Neural cell (in vitro differentiated cells): ENCODE results near the gene SLIT3. TPM values are rescaled to one million over a fixed set of nuclear protein-coding genes. Genes with fewer than 3 reads are reported as not detected.

Experiments used
- H2AFZ ChIP-seq: fragments of 200-600, 300-800 bp; sonication (generic), shearing (Covaris generic); 2 replicates; pipeline ENCODE4 v1.6.0; 2014; ENCODE audit warnings: low read depth, mild to moderate bottlenecking, antibody characterized with exemption, low read length, moderate library complexity
- H3F3A ChIP-seq: fragments of 200-600 bp; shearing (Covaris generic); 2 replicates; pipeline ENCODE4 v1.6.1; 2016; ENCODE audit warnings: mild to moderate bottlenecking, moderate library complexity, mixed read lengths, antibody characterized with exemption, low read length; ENCODE audit not compliant: insufficient read depth, poor library complexity, severe bottlenecking
- H3K27ac ChIP-seq: fragments of 200-600, 300-800 bp; sonication (generic), shearing (Covaris generic); 2 replicates; pipeline ENCODE4 v1.5.1; 2014; ENCODE audit warnings: mild to moderate bottlenecking, low read length, moderate library complexity
- H3K27me3 ChIP-seq: fragments of 300-800, 200-600 bp; sonication (generic), shearing (Covaris generic); 2 replicates; pipeline ENCODE4 v1.6.0; 2014; ENCODE audit warnings: mild to moderate bottlenecking, low read depth, low read length, moderate library complexity; ENCODE audit not compliant: insufficient read depth
- H3K36me3 ChIP-seq: fragments of 300-800, 200-600 bp; sonication (generic), shearing (Covaris generic); 2 replicates; pipeline ENCODE4 v1.5.1; 2014; ENCODE audit warnings: mild to moderate bottlenecking, antibody characterized with exemption, low read length, moderate library complexity; ENCODE audit not compliant: insufficient read depth
- H3K4me2 ChIP-seq: fragments of 300-800, 200-600 bp; sonication (generic), shearing (Covaris generic); 2 replicates; pipeline ENCODE4 v1.6.0; 2014; ENCODE audit warnings: mild to moderate bottlenecking, low read length
- H3K4me3 ChIP-seq: fragments of 300-800, 200-600 bp; sonication (generic), shearing (Covaris generic); 2 replicates; pipeline ENCODE4 v1.5.1; 2014; ENCODE audit warnings: mild to moderate bottlenecking, low read length, moderate library complexity
- H3K79me2 ChIP-seq: fragments of 200-600 bp; shearing (Covaris generic); replicated peaks from 2 replicates; pipeline ENCODE4 v1.6.0; 2014; ENCODE audit warnings: mild to moderate bottlenecking, low read length, moderate library complexity; ENCODE audit not compliant: insufficient read depth
- H3K9ac ChIP-seq: fragments of 300-800, 200-600 bp; sonication (generic), shearing (Covaris generic); 2 replicates; pipeline ENCODE4 v1.6.1; 2016; ENCODE audit warnings: mild to moderate bottlenecking, low read length, mixed read lengths
- H3K9me2 ChIP-seq: fragments of 200-600 bp; shearing (Covaris generic); 2 replicates; pipeline ENCODE4 v1.6.1; 2016; ENCODE audit warnings: mild to moderate bottlenecking, low read length, mixed read lengths; ENCODE audit not compliant: insufficient read depth
- H3K9me3 ChIP-seq: fragments of 200-600, 300-800 bp; sonication (generic), shearing (Covaris generic); 2 replicates; pipeline ENCODE4 v1.6.1; 2016; ENCODE audit warnings: mild to moderate bottlenecking, mixed run types, low read length, moderate library complexity, mixed read lengths
- H4K20me1 ChIP-seq: fragments of 200-600 bp; shearing (Covaris generic); 2 replicates; pipeline ENCODE4 v1.6.1; 2016; ENCODE audit warnings: mild to moderate bottlenecking, mixed run types; ENCODE audit not compliant: insufficient read depth
- CTCF ChIP-seq: fragments of 450-650 bp; IDR thresholded peaks from 2 replicates; pipeline ENCODE4 v1.5.1; 2014; ENCODE audit warnings: antibody characterized with exemption, mild to moderate bottlenecking, moderate library complexity; ENCODE audit not compliant: poor library complexity, severe bottlenecking
- EP300 ChIP-seq: fragments of 450-650 bp; conservative IDR thresholded peaks from 2 replicates; pipeline ENCODE4 v1.6.1; 2014; ENCODE audit warnings: antibody characterized with exemption, mild to moderate bottlenecking, moderate library complexity; ENCODE audit not compliant: poor library complexity, severe bottlenecking
- EZH2 ChIP-seq: fragments of 200-600, 300-800 bp; shearing (Covaris generic), sonication (generic); IDR thresholded peaks from 2 replicates; pipeline ENCODE4 v1.6.1; 2014; ENCODE audit warnings: antibody characterized with exemption, low read length, borderline replicate concordance, mild to moderate bottlenecking; ENCODE audit not compliant: insufficient read depth, poor library complexity, severe bottlenecking
- MXI1 ChIP-seq: fragments of 450-650 bp; conservative IDR thresholded peaks from 2 replicates; pipeline ENCODE4 v1.6.1; 2014; ENCODE audit warnings: antibody characterized with exemption, mild to moderate bottlenecking; ENCODE audit not compliant: poor library complexity, severe bottlenecking
- POLR2AphosphoS5 ChIP-seq: IDR thresholded peaks from 2 replicates; pipeline ENCODE4 v1.6.1; 2012
- RAD21 ChIP-seq: fragments of 450-650 bp; conservative IDR thresholded peaks from 2 replicates; pipeline ENCODE4 v1.6.1; 2014; ENCODE audit warnings: antibody characterized with exemption, mild to moderate bottlenecking, moderate library complexity
- REST ChIP-seq: IDR thresholded peaks from 2 replicates; pipeline ENCODE4 v1.6.1; 2012; ENCODE audit warnings: borderline replicate concordance
- SMC3 ChIP-seq: fragments of 450-650 bp; conservative IDR thresholded peaks from 2 replicates; pipeline ENCODE4 v1.6.1; 2014; ENCODE audit warnings: antibody characterized with exemption, mild to moderate bottlenecking, moderate library complexity; ENCODE audit not compliant: poor library complexity
- TAF1 ChIP-seq: IDR thresholded peaks from 2 replicates; pipeline ENCODE4 v1.6.1; 2012; ENCODE audit warnings: low read depth
- polyA plus RNA-seq: library from polyadenylated mRNA; depleted of rRNA; stranded (reverse); fragments of >200 nt; gene quantifications from 2 replicates; pipeline ENCODE4 v1.2.3, GENCODE V29; 2014

The SLIT3 gene
- polyA plus RNA-seq, 1 donor from 2014 or later = 1.2 TPM

DNA sequence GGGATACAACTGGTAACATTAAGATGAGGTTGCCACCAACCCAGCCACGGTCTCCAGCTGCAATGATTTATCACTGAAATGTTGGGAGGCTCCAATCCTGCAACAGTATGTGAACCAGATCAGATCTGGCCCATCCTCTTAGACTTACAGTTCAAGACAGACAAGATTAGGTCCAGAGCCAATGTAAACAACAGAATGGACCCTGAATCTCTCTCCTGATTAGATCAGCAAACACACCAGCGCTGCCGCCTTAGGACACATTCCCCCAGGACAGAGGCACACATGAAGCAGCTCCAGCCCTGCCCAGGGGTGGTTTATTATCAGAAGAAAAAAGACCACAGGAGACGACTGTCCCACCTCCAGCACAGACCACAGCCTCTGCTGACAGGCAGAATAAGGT lies 82.1 kb downstream of the SLIT3 start:
- Histone ChIP-seq H2AFZ (no peak overlapping the region), H3K79me2 (no peaks in the 10 kb centered on the region), H4K20me1 (no peaks in the 10 kb centered on the region), H3K9me2 (no peaks in the 10 kb centered on the region), H3K9me3 (no peaks in the 10 kb centered on the region), H3K4me2 (no peak overlapping the region), H3K27me3 (no peaks in the 10 kb centered on the region), H3F3A (no peaks in the 10 kb centered on the region), H3K36me3 (no peaks in the 10 kb centered on the region), H3K27ac (no peak overlapping the region), H3K9ac (no peak overlapping the region), H3K4me3 (no peak overlapping the region)
- TF ChIP-seq REST (no peak), POLR2AphosphoS5 (no peak), TAF1 (no peak), RAD21 (no peak), SMC3 (no peak), MXI1 (no peak), CTCF (no peak), EZH2 (no peak)

- Histone ChIP-seq H2AFZ (no peak overlapping the region), H3F3A (no peaks in the 10 kb centered on the region), H3K9me2 (no peaks in the 10 kb centered on the region), H3K4me2 (no peak overlapping the region), H4K20me1 (no peaks in the 10 kb centered on the region), H3K79me2 (no peaks in the 10 kb centered on the region), H3K36me3 (no peaks in the 10 kb centered on the region), H3K4me3 (no peak overlapping the region), H3K27ac (no peak overlapping the region), H3K27me3 (no peaks in the 10 kb centered on the region), H3K9me3 (no peaks in the 10 kb centered on the region), H3K9ac (no peak overlapping the region)
- no peak for TF ChIP-seq RAD21
Measured at GRCh38 chr5:169218176-169218575, 82.8 kb downstream of the SLIT3 start.

GRCh38 chr5:169216866-169217265 lies 84.1 kb downstream of the SLIT3 start:
- Histone ChIP-seq H3K4me2 (no peak overlapping the region), H4K20me1 (no peaks in the 10 kb centered on the region), H3K9me3 (no peaks in the 10 kb centered on the region), H3K9ac (no peak overlapping the region), H3K79me2 (no peaks in the 10 kb centered on the region), H3K36me3 (no peaks in the 10 kb centered on the region), H3K27ac (no peak overlapping the region), H3K4me3 (no peak overlapping the region), H3K27me3 (no peaks in the 10 kb centered on the region), H2AFZ (no peak overlapping the region), H3K9me2 (no peaks in the 10 kb centered on the region), H3F3A (no peaks in the 10 kb centered on the region)
- no peak for TF ChIP-seq EZH2
- TF ChIP-seq CTCF = no peak
- TF ChIP-seq POLR2AphosphoS5 = no peak
- no peak for TF ChIP-seq REST
- TF ChIP-seq SMC3 = no peak
- no peak for TF ChIP-seq TAF1
- TF ChIP-seq EP300 = no peak
- TF ChIP-seq MXI1 = no peak
- TF ChIP-seq RAD21 = no peak
